ENCODE results near the gene CMTM4.

CMTM4 gene

DNA sequence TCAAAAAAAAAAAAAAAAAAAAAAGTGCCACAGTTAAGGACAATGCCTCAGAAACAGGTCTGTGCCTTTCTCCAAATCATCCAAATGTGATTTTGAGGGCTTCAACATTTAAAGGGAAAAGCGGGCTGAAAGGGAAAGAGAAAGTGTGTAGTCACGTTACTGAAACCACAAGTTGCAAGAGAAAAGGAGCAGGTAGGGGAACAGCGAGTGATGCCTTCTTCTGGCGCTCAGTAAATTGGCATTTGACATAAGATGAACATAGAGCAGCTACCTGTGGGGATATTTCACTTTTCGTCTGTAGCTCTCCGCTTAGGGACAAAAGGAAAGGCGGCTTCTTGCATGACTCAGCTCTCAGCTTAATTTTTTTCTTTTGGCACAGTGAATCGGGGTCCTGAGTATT, 106.2 kb downstream of the CMTM4 start:
- FAIRE-seq (peak; percentile 62), DNase-seq (ENCODE audit: insufficient read length, low spot score) (no peak)
- no peak for TF ChIP-seq TAF1 (IDR thresholded peaks at IDR 0.05; ENCODE audit: low read depth, low read length)
- no peak for TF ChIP-seq POU2F2 (IDR thresholded peaks at IDR 0.05; ENCODE audit: low read depth, low read length)
- no peak for TF ChIP-seq POLR2AphosphoS5 (IDR thresholded peaks at IDR 0.05; ENCODE audit: low read depth, low read length)
- TF ChIP-seq SPI1 (IDR thresholded peaks at IDR 0.05; ENCODE audit: low read depth, low read length) = no peak
- no peak for TF ChIP-seq POLR2A (IDR thresholded peaks at IDR 0.05; ENCODE audit: low read depth, low read length)
- no peak for TF ChIP-seq PAX5 (IDR thresholded peaks at IDR 0.05; ENCODE audit: insufficient read depth, low read length, severe bottlenecking)

GRCh38 chr16:66588981-66589713, 107.4 kb downstream of the CMTM4 start:
- DNase-seq (ENCODE audit: insufficient read length, low spot score) (peak; percentile 53), FAIRE-seq (peak; percentile 85)
- TF ChIP-seq POLR2A (IDR thresholded peaks at IDR 0.05; ENCODE audit: low read depth, low read length) (no peak), SPI1 (IDR thresholded peaks at IDR 0.05; ENCODE audit: low read depth, low read length) (no peak), TAF1 (IDR thresholded peaks at IDR 0.05; ENCODE audit: low read depth, low read length) (no peak)

DNA sequence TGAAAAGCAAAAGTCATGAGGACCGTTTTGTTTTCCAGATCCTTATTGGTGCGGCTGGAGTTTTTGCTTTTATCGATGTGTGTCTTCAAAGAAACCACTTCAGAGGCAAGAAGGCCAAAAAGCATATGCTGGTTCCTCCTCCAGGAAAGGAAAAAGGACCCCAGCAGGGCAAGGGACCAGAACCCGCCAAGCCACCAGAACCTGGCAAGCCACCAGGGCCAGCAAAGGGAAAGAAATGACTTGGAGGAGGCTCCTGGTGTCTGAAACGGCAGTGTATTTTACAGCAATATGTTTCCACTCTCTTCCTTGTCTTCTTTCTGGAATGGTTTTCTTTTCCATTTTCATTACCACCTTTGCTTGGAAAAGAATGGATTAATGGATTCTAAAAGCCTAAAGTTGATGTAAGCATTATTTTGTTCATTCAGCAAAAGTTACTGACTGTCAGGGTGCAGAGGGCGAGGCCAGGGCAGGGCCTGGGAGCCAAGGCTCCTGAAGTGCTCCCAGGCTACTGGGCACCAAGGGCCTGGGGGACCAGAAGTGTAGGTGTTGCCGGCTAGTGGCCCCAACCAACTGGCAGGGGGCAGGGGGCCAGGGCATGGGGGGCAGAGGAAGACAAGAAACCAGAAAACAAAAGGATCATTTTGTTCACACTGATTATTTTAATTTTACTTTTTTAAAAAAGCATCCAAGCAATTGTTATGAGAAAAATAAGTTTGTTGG, 108.5 kb downstream of the CMTM4 start:
- no peak for TF ChIP-seq SPI1 (IDR thresholded peaks at IDR 0.05; ENCODE audit: low read depth, low read length)
- TF ChIP-seq POU2F2 (IDR thresholded peaks at IDR 0.05; ENCODE audit: low read depth, low read length) = no peak
- no peak for TF ChIP-seq POLR2A (IDR thresholded peaks at IDR 0.05; ENCODE audit: low read depth, low read length)
- TF ChIP-seq POLR2AphosphoS5 (IDR thresholded peaks at IDR 0.05; ENCODE audit: low read depth, low read length) = no peak
- no peak for TF ChIP-seq PAX5 (IDR thresholded peaks at IDR 0.05; ENCODE audit: insufficient read depth, low read length, severe bottlenecking)
- TF ChIP-seq TAF1 (IDR thresholded peaks at IDR 0.05; ENCODE audit: low read depth, low read length) = no peak
- FAIRE-seq = no peak
- DNase-seq (ENCODE audit: insufficient read length, low spot score) = no peak

DNA sequence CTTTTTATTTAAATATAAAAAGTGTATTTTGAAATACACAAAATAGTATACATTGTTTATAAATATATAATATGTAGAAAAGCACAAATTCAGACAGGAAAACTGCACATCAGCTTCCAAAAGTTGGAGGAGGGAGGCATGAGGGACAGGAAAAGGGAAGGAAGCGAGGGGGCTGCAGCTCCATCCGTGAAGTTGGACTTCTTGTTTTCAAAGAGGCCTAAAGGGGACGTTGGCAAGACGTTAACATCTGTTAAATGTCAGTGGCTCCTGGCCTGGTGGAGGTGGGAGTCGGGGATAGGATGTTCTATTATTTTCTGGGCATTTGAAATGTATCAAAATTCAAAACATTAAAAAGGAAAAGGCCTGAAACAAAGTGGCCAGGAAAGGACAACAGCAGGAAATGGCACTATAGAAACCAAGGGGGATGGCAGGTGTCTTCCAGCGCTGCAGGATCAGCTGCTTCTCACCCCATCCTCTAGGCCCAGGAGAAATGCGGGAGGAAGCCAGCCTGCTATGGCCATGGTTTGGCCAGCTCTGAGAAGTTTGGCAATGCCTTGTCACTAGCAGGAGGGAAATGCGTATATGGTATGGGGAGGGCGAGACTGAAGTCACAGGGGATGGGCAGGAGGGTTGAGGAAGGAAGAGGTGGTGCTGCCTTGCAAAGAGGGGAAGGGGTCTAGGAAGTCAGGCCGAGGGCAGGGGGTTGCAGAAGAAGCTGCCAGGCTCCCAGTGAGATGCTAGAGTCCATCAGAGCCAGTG, 110.9 kb downstream of the CMTM4 start:
- no peak for DNase-seq (ENCODE audit: insufficient read length, low spot score)
- FAIRE-seq = no peak
- no peak for TF ChIP-seq POU2F2 (IDR thresholded peaks at IDR 0.05; ENCODE audit: low read depth, low read length)
- TF ChIP-seq POLR2AphosphoS5 (IDR thresholded peaks at IDR 0.05; ENCODE audit: low read depth, low read length) = no peak
- TF ChIP-seq POLR2A (IDR thresholded peaks at IDR 0.05; ENCODE audit: low read depth, low read length) = no peak
- no peak for TF ChIP-seq PAX5 (IDR thresholded peaks at IDR 0.05; ENCODE audit: insufficient read depth, low read length, severe bottlenecking)
- no peak for TF ChIP-seq SPI1 (IDR thresholded peaks at IDR 0.05; ENCODE audit: low read depth, low read length)
- no peak for TF ChIP-seq TAF1 (IDR thresholded peaks at IDR 0.05; ENCODE audit: low read depth, low read length)

DNA sequence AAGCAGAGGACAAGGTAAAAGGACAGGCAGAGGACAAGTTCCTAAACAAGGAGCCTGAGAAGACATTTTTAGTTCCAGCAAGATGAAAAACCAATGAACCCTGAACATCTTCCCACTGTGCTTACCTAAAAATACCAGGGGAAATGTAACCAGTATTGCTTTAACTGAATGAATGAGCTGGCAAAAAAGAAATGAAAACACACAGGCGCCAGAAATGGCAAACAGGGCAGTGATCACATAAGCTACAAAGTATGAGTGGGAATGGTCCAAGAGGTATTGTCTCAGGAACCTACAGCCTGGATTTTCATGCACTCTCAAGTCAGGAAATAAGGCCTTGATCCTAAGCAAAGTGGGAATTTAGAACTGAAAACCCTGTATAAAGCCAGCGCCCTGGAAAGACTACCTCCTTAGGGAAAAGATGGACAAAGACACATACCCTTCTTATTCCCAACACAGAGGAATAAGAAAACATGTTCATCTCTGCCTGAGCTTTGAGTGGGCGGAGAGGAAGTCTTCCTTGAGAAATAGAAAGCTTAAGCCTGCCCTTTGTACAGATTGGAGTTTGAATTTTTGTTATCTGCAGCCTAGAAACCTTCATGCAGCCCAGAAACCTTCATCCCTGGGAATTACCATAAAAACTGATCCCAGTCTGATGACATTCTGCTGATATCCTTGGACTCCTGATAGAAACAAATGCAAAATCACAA, 115.1 kb downstream of the CMTM4 start:
- no peak for FAIRE-seq
- no peak for DNase-seq (ENCODE audit: insufficient read length, low spot score)
- TF ChIP-seq PAX5 (IDR thresholded peaks at IDR 0.05; ENCODE audit: insufficient read depth, low read length, severe bottlenecking) (no peak), POLR2AphosphoS5 (IDR thresholded peaks at IDR 0.05; ENCODE audit: low read depth, low read length) (no peak), POU2F2 (IDR thresholded peaks at IDR 0.05; ENCODE audit: low read depth, low read length) (no peak), SPI1 (IDR thresholded peaks at IDR 0.05; ENCODE audit: low read depth, low read length) (no peak), POLR2A (IDR thresholded peaks at IDR 0.05; ENCODE audit: low read depth, low read length) (no peak), TAF1 (IDR thresholded peaks at IDR 0.05; ENCODE audit: low read depth, low read length) (no peak)

DNA sequence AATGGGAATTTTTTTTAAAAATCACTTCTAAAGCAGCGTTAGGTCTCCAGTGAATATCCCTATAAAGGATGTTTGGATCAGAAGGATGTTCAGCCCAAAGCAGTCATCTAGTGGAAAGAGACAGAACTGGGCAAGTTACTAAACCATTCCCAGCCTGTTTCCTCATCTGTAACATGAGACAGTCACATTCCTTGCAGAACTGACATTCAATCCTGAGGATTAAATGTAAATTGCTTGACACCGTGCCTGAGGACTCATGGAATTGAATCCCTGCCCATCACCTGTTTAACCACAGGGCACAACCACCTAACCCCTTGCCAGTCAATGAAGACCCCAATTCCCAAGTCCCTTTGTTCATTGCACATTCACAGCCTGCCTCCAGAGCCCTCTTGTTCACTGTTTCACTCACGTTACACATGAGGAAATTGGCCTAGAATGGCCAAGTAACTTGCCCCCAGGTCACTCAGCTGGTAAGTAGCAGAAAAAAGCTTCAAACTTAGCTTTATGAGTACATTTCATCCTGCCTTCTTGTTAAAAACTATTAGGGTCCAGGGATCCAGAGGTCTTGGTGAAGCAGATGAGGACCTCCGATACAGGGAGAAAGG, 115.8 kb downstream of the CMTM4 start:
- no peak for FAIRE-seq
- DNase-seq (ENCODE audit: insufficient read length, low spot score) = no peak
- TF ChIP-seq SPI1 (IDR thresholded peaks at IDR 0.05; ENCODE audit: low read depth, low read length) (no peak), POLR2AphosphoS5 (IDR thresholded peaks at IDR 0.05; ENCODE audit: low read depth, low read length) (no peak), POLR2A (IDR thresholded peaks at IDR 0.05; ENCODE audit: low read depth, low read length) (no peak), PAX5 (IDR thresholded peaks at IDR 0.05; ENCODE audit: insufficient read depth, low read length, severe bottlenecking) (no peak), TAF1 (IDR thresholded peaks at IDR 0.05; ENCODE audit: low read depth, low read length) (no peak), POU2F2 (IDR thresholded peaks at IDR 0.05; ENCODE audit: low read depth, low read length) (no peak)

DNA sequence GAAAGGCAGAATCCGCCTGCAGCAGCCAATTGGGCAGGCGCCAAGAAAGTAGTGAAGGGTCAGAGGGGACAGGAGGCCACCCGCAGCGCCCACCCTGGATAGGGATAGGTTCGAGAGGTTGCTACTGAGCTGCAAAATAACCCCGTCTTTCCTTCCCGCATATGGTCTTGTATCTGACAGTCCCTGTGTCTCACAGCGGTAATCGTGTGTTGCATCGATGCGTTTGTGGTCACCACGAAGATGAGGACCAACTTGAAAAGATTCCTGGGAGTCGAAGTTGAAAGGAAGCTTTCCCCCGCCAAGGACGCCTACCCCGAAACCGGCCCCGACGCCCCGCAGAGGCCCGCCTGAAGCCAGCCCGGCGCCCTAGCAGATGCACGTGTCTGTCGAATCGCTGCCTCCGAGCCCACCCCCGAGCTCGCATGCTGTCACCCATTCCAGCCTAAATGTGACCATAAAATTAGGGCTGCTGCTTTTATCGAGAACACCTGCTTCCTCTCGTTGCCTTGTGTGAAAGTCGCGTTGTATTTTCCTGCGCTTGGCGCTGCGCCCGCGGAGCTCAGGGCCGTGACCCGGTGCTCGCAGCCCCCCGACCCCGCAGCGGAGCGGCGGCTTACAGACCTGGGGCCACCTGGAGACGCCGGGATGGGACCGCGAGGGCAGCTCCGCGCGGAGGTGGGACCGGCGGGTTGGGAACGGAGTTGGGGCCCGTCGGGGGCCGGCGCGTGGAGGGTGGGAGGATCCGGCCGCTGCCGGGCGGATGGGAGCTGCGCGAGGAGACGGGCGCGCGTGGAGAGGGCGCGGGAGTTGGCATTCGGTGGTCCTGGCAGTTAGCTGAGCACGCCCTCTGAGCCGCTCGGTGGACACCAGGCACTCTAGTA, 117.7 kb downstream of the CMTM4 start, which contains the start of gene CMTM2:
Gene CMTM2, plus strand, starts transcription at position 813 of the 881 bp plus-strand sequence. CDS start 145 bp downstream, outside the sequence.
- no peak for TF ChIP-seq POLR2A (IDR thresholded peaks at IDR 0.05; ENCODE audit: low read depth, low read length)
- TF ChIP-seq POU2F2 (IDR thresholded peaks at IDR 0.05; ENCODE audit: low read depth, low read length) = no peak
- no peak for TF ChIP-seq SPI1 (IDR thresholded peaks at IDR 0.05; ENCODE audit: low read depth, low read length)
- no peak for TF ChIP-seq TAF1 (IDR thresholded peaks at IDR 0.05; ENCODE audit: low read depth, low read length)
- TF ChIP-seq PAX5 (IDR thresholded peaks at IDR 0.05; ENCODE audit: insufficient read depth, low read length, severe bottlenecking) = no peak
- TF ChIP-seq POLR2AphosphoS5 (IDR thresholded peaks at IDR 0.05; ENCODE audit: low read depth, low read length) = no peak
- FAIRE-seq (peak; percentile 40), DNase-seq (ENCODE audit: insufficient read length, low spot score) (no peak)

DNA sequence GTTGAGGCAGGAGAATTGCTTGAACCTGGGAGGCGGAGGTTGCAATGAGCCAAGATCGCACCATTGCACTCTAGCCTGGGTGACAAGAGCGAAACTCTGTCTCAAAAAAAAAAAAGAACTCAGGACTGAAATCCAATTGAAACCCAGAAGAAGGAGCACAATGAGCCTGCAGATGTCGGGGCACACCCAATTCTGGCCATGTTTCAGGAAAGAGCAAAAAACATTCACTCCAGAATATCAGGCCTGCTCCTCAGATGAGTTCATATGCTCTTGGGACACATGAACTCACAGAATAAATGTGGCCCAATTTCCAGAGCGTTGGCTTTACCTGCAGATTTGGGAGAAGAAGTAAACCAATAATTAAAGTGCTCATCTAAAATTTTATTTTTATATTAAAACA, 120.2 kb downstream of the CMTM4 start:
- DNase-seq (ENCODE audit: insufficient read length, low spot score) (no peak), FAIRE-seq (no peak)
- TF ChIP-seq TAF1 (IDR thresholded peaks at IDR 0.05; ENCODE audit: low read depth, low read length) = no peak
- no peak for TF ChIP-seq POLR2A (IDR thresholded peaks at IDR 0.05; ENCODE audit: low read depth, low read length)
- TF ChIP-seq PAX5 (IDR thresholded peaks at IDR 0.05; ENCODE audit: insufficient read depth, low read length, severe bottlenecking) = no peak
- no peak for TF ChIP-seq POU2F2 (IDR thresholded peaks at IDR 0.05; ENCODE audit: low read depth, low read length)
- TF ChIP-seq SPI1 (IDR thresholded peaks at IDR 0.05; ENCODE audit: low read depth, low read length) = no peak
